GF-D8 (cell line): ENCODE measurements around the gene METRN.

Experiments
- DNase-seq: peaks from one replicate; lab custom pipeline; 2025; lab: John Stamatoyannopoulos, UW

METRN gene

DNA sequence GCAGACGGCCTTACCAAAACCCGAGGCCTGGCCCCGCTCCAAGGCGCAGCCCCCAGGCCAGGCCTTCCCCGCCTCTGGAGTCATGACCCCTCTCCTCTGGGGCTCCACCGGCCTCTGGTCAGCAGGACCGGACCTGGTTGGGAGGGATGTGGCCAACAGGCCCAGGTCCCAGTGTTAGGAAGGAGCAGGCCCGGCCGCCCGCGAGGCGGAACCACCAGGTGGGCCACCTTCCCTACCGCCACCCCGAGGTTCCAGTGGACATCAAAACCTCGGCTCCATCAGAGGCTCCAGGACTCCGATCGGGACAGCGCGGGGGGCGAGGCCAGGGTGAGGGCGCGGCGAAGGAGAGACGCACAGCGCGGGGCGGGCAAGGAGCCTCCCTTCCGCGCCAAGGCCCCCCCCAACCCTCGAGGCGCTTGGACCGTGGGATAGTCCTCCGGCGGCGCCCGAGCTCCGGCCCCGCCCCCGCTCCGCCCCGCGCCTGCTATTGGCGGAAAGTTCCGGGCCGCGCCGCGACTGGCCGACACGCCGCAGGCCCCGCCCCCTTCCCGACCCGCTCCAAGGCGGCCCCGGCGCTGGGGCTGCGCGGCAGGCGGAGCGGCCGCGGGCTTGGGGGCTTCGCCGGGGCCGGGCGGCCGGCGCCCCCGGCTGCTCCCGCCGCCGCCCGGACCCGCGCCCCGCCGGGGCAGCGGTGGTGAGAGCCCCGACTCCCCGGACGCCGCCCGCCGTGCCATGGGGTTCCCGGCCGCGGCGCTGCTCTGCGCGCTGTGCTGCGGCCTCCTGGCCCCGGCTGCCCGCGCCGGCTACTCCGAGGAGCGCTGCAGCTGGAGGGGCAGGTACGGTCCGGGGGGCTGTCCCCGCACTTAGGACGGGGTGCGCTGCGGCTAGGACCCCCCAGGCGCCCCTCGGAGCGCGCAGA is at the start of gene METRN:
TSS of gene METRN (plus strand) at position 561 of the 919 bp plus-strand sequence. CDS start at position 733, 172 bp downstream.
- DNase-seq: peak; percentile 63

GRCh38 chr16:666572-666971 is 48.3 kb upstream of the METRN start:
- DNase-seq: no peak

DNA sequence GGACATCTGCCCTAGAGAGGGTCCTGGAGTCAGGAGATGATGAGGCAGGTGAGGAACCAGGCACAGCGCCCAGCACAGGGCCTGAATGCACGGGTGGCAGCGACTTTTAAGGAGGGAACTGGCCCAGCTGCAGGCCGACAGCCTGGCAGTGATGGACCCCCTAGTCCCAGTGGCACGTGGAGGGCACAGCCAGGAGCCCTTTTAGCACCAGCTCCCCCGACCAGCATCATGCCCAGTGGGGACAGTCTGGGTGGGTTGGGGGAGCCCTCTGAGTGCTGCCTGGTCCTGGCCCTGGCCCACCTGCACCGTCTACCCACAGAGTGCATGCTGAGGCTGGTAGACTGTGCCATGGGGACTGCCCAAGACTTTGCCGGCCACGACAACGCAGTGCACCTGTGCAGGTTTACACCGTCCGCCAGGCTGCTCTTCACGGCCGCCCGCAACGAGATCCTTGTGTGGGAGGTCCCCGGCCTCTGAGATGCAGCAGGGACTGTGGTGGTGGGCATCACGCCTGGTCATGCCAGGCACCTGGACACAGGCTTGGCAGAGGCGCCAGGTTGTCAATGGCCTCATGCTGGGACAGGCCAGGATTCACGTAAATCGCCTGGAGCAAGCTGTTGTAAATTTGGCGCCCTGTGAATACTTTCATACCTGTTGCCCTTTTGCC is 47.7 kb upstream of the METRN start:
- DNase-seq: no peak

- peak; percentile 65 for DNase-seq
Measured at GRCh38 chr16:667780-668518, 47.0 kb upstream of the METRN start, which contains the start of gene RHOT2. Gene RHOT2 (plus strand): TSS chr16:668132. CDS start chr16:668200, 68 bp downstream.

GRCh38 chr16:668519-669171 is 46.3 kb upstream of the METRN start:
- DNase-seq: no peak

DNA sequence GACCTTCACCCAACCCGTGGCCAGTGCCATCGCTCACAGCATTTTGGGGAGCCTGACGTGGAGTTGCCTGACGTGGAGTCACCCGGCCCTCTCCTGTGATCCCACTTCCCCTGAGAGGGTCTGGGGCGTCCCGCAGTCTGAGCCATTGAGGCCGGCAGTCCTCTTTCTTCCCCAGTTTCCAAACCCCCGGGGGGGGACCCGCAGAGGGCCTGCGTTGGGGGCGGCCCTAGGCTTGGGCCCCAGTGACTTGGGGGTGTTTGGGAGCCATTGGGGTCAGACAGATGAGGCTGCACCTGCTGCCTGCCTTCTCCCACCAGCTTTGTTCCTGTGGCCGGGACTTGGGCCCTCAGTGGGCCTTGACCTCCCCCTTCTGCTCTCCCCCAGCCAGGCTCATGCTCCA is 45.3 kb upstream of the METRN start:
- no peak for DNase-seq

DNA sequence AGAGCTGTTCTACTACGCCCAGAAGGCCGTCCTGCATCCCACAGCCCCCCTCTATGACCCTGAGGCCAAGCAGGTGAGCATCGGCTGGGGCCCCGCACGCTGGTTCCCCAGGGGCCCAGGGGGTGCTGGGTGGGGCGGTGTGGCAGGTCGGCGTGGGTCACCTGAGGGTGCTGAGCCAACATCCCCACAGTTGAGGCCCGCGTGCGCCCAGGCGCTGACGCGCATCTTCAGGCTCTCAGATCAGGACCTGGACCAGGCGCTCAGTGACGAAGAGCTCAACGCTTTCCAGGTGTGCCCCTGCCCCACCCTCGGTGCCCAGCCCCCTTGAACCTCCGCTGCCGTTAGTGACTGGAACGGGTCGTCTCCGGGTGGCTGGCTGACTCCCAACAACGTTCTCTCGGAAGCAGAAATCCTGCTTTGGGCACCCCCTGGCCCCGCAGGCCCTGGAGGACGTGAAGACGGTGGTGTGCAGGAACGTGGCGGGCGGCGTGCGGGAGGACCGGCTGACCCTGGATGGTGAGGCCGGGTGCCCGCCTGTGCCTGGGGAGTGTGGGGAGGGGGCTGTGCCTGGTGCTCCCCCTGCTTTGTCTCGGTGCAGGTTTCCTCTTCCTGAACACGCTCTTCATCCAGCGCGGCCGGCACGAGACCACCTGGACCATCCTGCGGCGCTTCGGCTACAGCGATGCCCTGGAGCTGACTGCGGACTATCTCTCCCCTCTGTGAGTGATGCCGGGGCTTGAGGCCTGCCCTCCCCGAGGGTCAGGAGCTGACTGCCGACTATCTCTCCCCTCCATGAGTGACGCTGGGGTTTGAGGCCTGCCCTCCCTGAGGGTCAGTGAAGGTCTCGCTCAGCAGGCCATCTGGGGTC is 44.2 kb upstream of the METRN start:
- DNase-seq: no peak

- no peak for DNase-seq
Measured at GRCh38 chr16:671353-672131, 43.4 kb upstream of the METRN start.

DNA sequence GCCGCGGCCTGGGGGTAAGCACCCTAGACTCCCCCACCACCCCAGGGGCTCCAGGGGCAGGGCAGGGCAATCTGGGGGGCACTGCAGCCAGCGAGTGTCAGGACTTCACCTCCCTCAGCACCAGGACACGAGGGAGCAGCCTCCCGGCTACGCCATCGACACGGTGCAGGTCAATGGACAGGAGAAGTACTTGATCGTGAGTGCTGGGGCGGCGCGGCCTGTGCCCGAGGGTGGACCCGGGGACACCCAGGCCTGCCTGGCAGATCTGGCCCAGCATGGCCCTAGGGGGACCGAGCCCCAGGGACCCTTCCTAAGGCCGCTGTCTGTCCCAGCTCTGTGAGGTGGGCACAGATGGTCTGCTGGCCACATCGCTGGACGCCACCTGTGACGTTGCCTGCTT is 42.5 kb upstream of the METRN start:
- no peak for DNase-seq

- DNase-seq: no peak
Measured at GRCh38 chr16:672851-673250, 42.1 kb upstream of the METRN start.

- DNase-seq: no peak
Measured at GRCh38 chr16:673399-673991, 41.4 kb upstream of the METRN start.

- no peak for DNase-seq
Measured at GRCh38 chr16:674214-674881, 40.6 kb upstream of the METRN start.

DNA sequence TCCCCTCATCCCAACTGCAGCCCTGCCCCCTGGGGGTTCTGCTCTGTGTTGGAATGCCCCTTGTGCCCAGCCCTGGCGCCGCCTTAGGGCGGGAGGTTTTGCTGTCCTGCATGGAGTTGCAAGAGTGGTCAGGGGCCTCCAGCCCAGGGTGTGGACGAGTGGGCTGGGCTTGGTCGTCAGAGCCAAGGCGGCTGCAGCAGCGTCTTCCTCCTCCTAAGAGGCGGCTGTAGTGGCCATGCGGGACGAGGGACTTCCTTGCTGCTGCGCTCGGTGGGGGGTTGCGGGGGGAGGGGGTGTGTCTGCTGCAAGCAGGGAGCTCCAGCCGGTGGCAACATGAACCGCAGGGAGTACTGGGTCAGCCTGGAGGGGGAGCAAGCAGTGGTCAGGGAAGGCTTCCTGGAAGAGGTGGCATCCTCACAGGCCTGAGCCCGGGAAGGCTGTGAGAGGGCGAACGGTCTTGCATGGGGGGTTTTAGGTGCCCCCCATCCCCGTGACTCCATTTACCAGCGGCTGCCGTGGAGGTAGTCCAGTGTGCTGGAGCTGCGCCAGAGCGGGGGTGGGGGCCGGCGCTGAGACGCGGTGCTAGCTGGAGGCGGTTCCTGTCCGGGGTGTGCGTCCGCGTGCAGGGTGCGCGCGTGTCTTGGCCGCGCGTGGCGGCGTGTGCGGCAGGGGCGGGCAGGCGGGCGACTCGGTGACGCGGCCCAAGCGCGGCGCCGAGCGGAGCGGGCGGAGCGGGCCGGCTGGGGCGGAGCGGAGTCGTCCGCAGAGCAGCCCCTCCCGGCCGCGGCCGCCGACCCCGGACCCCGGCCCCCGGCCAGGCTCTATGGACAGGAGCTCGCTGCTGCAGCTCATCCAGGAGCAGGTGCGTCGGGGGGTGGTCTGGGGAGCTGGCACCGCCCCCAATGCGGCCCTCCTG is 39.7 kb upstream of the METRN start, which contains the start of gene RHBDL1:
TSS of gene RHBDL1 (plus strand) at position 704 of the 916 bp plus-strand sequence. CDS start at position 824, 120 bp downstream.
- DNase-seq: no peak

- DNase-seq: no peak
Measured at GRCh38 chr16:675884-676564, 38.9 kb upstream of the METRN start.

- DNase-seq: no peak
Measured at GRCh38 chr16:676565-676902, 38.4 kb upstream of the METRN start.

- DNase-seq: no peak
Measured at GRCh38 chr16:676913-677312, 38.0 kb upstream of the METRN start.
